Right ventricle myocardium inferior (tissue), 1 donor: ENCODE data around the gene GNAQ. TPM values are rescaled to one million over a fixed set of nuclear protein-coding genes. Genes with fewer than 3 reads are reported as not detected.

Source experiments
- ATAC-seq: fragments of 200-7000 bp; cut with Tn5 transposase; one replicate; pipeline ENCODE4 v1.9.1; 2020; ENCODE audit warnings: mild to moderate bottlenecking, moderate library complexity
- DNase-seq: peaks from one replicate; pipeline ENCODE4 v3.0.0; 2021; ENCODE audit errors: missing footprints
- intact Hi-C: fragments of 100-400 bp; cut with DNase I; formaldehyde crosslinking; loops from one replicate; pipeline ENCODE4 v1.11.0; 2022
- total RNA-seq: library from RNA; stranded (reverse); fragmentation: NEBNext Ultra II Directional; extraction: Animal tissue kit (Norgen Biotek cat#: 25700); gene quantifications from one replicate; pipeline ENCODE4 v1.2.1, GENCODE V29; 2021
- donor health status: DM: no; HTN: yes; CAD: no; lungs with severe emphysema.

The GNAQ gene
- total RNA-seq, 1 donor from 2014 or later: 15.9 TPM

GRCh38 chr9:77843871-77844155 lies 187.8 kb downstream of the GNAQ start:
- intact Hi-C loops: no loop called here
- DNase-seq (no peak), ATAC-seq (no peak)

- DNase-seq (no peak), ATAC-seq (no peak)
- intact Hi-C loops: no loop called here
These were observed 188.3 kb downstream of the GNAQ start for GRCh38 chr9:77843076-77843870.

- ATAC-seq (no peak), DNase-seq (no peak)
- intact Hi-C loops: loop anchor here (2.0 kb wide), 1 partner anchor 193 kb away; no protein-coding TSS in a partner anchor
These were observed 189.7 kb downstream of the GNAQ start for GRCh38 chr9:77841739-77842386.

- intact Hi-C loops: loop anchor here (2.0 kb wide), 1 partner anchor 195 kb away; no protein-coding TSS in a partner anchor
- DNase-seq: no peak
- no peak for ATAC-seq
These were observed 192.0 kb downstream of the GNAQ start for GRCh38 chr9:77839459-77840140.

GRCh38 chr9:77838986-77839385 lies 192.6 kb downstream of the GNAQ start:
- ATAC-seq (no peak), DNase-seq (no peak)
- intact Hi-C loops: no loop called here

- intact Hi-C loops: no loop called here
- ATAC-seq (no peak), DNase-seq (no peak)
These were observed 196.6 kb downstream of the GNAQ start for GRCh38 chr9:77834898-77835488.

GRCh38 chr9:77833561-77834429 lies 197.8 kb downstream of the GNAQ start:
- intact Hi-C loops: no loop called here
- DNase-seq (no peak), ATAC-seq (no peak)

GRCh38 chr9:77832639-77833038 lies 199.0 kb downstream of the GNAQ start:
- DNase-seq (no peak), ATAC-seq (peak; percentile 84)

GRCh38 chr9:77831781-77832180 lies 199.8 kb downstream of the GNAQ start:
- intact Hi-C loops: no loop called here
- no peak for DNase-seq
- no peak for ATAC-seq

More at GRCh38 chr9:77832639-77833038, 199.0 kb downstream of the GNAQ start:
- intact Hi-C loops: no loop called here

GRCh38 chr9:77830618-77831285 lies 200.9 kb downstream of the GNAQ start:
- DNase-seq: no peak
- ATAC-seq: no peak
- intact Hi-C loops: no loop called here

- ATAC-seq (no peak), DNase-seq (no peak)
- intact Hi-C loops: no loop called here
These were observed 202.2 kb downstream of the GNAQ start for GRCh38 chr9:77829420-77829819.

- intact Hi-C loops: no loop called here
- DNase-seq (no peak), ATAC-seq (no peak)
These were observed 204.4 kb downstream of the GNAQ start for GRCh38 chr9:77827104-77827784.

GRCh38 chr9:77826621-77827020 lies 205.0 kb downstream of the GNAQ start:
- no peak for ATAC-seq
- intact Hi-C loops: no loop called here
- DNase-seq: no peak

- no peak for ATAC-seq
- DNase-seq: no peak
- intact Hi-C loops: no loop called here
These were observed 205.5 kb downstream of the GNAQ start for GRCh38 chr9:77826116-77826515.

GRCh38 chr9:77825361-77825760 lies 206.2 kb downstream of the GNAQ start:
- ATAC-seq (no peak), DNase-seq (no peak)
- intact Hi-C loops: no loop called here

GRCh38 chr9:77820293-77820954 lies 211.2 kb downstream of the GNAQ start:
- intact Hi-C loops: no loop called here
- ATAC-seq (no peak), DNase-seq (no peak)

GRCh38 chr9:77819657-77820056 lies 212.0 kb downstream of the GNAQ start:
- peak; percentile 59 for ATAC-seq
- DNase-seq: no peak
- intact Hi-C loops: no loop called here
